NCI-H526 (cell line): ENCODE data around the gene SERPINB8.

ENCODE experiments used
- DNase-seq, 2 experiments: peaks; one replicate each; lab custom pipeline; 2025; lab: John Stamatoyannopoulos, UW

Gene SERPINB8

DNA sequence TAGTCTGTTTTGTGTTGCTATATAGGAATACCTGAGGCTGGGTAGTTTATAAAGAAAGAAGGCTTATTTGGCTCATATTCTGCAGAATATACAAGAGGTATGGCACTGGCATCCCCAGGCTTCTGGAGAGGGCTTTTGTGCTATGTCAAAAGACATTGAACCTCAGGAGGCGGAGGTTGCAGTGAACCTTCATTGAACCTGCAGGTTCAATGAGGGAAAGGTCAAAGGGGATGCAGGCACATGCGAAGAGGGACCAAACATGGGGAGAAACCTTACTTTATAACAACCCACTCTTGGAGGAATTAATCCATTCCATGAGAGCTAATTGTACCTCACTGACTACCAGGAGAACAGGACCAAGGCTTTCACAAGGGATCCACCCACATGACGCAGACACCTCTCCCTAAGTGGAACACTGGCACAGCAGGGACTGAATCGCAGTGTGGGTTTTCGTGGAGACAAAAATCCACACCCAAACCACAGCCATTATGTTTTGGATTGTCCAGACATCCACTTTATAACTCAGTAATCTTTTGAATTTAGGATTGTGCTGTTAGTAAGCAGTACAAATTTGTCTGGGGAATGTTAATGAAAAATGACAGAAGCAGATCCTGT lies 4.1 kb upstream of the SERPINB8 start:
- no peak for DNase-seq

DNA sequence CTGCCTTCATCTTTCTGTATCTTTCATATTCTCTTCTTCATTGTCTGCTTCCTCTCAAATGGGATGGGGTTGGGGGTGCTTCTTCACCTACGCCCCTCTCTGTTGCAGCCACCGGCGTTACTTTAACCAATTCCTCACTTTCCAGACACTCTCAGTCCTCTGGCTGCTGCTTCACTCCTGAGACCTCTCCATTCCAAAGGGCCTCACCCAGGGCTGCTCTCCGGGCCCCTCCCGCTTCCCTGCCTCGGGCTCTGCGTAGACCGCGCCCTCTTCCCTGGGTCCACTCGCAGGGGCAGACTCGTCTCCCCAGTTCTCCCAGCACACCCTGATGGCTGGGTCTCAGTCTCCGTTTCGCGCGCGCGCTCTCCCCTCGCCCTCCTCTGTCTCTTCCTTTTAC lies 926 bp downstream of the SERPINB8 start:
- DNase-seq: no peak

DNA sequence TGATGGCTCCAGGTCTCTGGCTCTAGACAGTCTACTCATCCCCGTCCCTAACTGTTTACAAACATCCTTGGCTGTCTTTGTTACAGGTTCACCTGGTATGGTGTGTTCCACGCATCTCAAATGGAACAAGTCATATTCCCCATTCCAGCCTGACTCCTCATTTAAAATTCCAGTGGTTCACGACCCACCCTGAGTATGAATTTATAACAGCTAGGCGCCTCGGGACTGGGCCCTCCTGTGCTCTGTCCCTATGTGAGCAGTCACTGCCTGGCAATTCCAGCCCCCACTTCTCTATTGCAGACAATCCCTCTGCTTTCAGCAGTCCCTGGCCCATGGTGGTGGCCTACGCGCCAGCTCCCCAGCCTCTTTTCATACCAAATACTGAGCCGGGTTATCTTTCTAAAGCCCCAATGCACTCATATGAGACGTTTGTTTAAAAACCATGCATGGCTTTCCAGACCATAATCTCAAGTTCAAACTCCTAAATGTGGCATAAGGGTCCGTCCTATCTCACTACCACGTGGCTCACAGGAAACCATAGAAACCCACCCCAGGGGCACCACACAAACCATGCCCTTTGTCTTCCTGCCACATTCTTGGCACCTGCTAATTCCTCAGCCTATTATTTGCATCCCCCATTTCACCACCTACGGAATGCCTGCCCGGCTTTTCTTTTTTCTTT lies 1.6 kb downstream of the SERPINB8 start:
- no peak for DNase-seq

DNA sequence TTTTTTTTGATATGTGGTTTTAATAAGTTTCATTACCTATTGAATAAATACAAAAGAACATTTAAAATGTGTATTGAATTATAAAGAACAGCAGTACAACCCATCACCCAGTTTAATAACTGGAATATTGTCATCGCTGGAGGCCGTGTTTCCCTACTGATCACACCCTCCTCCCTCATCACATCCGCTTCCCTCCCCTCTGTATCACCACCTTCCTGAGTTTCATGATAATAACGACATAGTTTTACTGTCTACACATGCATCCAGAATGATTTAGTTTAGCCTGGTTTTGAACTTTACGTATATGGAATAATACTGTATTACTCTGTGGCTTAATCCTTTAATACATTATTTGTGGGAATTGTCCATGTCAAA lies 2.1 kb downstream of the SERPINB8 start:
- DNase-seq: no peak

DNA sequence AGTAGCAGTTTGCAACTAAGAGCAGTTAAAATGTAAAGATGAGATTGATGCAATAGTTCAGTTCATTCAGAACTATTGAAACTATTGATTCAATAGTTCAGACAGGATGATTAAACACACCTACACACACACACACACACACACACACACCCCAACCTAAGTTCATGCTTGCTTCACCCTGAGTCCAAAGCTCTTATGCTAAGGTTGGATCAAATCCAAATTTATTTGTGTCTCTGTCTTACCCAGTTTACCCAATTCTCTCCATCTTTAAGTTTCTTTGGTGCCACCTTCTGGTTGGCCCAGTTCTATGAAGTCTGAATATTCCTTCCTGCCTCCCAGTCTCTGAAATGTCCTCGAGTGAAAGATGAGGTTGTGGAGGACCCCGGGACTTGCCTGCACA lies 5.1 kb downstream of the SERPINB8 start:
- no peak for DNase-seq

DNA sequence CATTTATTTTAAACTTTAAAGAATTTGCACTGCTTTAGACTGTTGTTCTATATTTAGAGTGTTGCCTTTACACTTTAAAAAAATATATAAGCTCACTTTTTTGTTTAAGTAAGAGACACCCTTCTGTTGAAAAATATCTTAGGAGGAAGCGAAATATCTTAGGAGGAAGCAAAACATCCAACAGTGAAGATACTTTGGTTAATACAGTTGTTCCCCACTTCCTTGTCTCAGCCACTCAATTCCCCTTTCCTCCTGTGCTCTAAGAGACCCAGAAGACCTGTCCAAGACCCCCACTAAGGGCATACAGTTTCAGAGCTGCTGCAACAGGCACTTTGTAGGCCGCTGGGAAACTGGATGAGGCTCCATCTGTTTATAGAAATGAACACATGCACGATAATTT lies 5.7 kb downstream of the SERPINB8 start:
- no peak for DNase-seq

DNA sequence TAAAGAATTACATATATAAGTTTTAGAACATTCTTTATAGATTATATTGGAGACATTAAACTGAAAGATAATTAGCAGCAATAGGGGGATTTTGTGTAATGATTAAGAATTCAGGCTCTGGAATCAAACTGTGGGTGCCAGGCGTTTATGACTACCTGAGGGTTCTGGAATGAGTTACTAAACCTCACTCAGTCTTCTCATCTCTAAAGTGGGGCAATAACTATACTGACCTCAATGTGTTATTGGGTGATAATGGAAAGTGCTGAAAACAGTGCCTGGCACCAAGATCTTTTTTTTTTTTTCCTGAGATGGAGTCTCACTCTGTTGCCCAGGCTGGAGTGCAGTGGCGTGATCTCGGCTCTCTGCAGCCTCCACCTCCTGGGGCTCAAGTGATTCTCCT lies 7.2 kb downstream of the SERPINB8 start:
- DNase-seq: no peak

DNA sequence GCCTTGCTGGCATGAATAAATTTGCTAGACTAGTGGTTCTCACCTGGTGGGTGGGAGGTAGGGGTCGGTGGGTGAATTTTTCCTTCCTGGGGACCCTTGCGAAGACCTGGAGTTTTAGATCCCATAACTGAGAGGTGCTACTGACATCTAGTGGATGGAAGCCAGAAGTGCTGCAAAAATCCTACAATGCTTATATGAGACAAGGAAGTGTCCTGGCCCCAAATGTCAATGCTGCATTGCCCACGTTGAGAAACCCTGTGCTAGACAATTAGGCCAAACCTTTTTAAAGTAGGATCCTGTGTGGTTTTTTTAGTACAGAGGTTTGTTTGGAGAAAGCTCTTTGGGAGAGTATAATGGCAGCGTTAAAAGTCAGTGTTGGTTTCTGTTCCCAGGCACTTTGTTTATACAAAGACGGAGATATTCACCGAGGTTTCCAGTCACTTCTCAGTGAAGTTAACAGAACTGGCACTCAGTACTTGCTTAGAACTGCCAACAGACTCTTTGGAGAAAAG lies 9.6 kb downstream of the SERPINB8 start:
- DNase-seq: peak in 1 of 2 experiments; percentile 53

DNA sequence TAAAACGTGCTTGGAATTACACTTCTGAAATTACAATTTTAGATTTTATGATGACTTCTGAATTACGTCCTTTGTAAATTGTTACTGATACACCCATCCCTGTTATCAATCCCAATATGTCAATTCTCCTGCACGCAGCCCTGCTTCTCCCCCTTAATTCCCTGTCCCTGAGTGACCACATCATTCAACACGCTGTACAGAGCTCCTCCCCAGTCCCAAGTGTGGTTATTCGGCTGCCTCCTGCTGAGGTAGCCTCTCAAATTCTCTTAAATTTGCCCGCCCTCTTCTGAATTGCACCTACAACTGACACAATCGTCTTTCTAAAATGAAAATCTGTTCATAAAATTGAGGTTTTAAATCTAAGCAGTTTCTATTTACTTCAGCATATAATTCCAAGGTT lies 10.1 kb downstream of the SERPINB8 start:
- no peak for DNase-seq

DNA sequence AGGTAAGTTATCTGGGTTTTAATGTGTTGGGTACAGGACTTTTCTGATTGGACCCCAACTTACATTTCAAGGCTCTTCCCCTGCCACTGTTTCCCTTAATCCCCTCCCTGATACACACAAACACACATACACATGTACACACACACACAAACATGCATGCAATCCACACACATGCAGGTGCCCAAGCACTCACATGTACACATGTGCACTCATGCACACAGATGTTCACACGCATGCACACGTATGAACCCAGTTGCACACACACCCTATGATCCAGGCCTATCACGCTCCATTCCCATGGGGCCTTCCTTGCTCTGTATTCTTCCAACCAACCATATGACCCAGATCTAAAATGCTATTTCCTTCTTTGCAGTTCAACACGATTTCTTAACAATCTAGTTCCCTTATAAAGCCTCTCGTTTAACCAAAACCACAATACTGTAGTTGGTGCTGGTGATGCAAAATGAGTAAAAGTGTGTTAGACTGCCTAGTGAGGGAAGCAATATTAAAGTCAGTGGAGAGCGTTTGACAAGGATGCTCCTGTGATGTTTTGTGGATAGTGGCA lies 11.1 kb downstream of the SERPINB8 start:
- no peak for DNase-seq

DNA sequence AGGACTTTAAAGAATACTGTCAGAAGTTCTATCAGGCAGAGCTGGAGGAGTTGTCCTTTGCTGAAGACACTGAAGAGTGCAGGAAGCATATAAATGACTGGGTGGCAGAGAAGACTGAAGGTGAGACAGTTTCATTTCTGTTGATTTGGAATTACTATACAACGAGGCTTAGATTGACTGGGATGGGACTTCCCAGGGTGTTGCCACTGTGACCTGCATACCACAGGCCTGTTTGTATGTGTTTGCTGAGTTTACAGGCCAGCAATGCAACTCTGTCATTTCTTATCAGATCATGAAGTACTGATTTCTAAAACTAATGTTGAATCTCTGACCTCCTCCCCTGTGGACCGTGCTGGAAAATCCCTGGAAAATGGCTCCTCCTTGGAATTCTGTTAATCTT lies 11.8 kb downstream of the SERPINB8 start:
- DNase-seq: no peak

DNA sequence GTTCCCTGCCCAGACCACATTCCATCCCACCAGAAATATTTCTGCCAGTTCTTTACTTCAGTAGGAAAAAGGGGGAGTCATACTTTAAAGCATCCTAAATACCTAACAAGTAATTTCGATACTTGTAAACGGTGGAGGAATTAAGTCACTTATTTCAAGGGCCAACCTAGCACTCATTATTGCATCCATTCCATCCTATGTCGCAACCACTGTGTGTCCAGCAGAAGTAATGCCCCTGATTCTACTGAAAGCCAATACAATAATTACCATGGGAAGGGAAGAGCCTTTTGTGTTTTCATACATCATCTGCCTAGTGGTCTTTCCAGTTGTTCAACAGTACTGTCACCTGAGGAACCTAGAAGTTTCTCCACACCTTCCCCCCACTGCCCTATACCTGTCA lies 12.5 kb downstream of the SERPINB8 start:
- DNase-seq: no peak

DNA sequence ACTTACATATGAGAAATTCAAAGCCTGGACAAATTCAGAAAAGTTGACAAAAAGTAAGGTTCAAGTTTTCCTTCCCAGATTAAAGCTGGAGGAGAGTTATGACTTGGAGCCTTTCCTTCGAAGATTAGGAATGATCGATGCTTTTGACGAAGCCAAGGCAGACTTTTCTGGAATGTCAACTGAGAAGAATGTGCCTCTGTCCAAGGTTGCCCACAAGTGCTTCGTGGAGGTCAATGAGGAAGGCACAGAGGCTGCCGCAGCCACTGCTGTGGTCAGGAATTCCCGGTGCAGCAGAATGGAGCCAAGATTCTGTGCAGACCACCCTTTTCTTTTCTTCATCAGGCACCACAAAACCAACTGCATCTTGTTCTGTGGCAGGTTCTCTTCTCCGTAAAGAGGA lies 17.0 kb downstream of the SERPINB8 start:
- no peak for DNase-seq

DNA sequence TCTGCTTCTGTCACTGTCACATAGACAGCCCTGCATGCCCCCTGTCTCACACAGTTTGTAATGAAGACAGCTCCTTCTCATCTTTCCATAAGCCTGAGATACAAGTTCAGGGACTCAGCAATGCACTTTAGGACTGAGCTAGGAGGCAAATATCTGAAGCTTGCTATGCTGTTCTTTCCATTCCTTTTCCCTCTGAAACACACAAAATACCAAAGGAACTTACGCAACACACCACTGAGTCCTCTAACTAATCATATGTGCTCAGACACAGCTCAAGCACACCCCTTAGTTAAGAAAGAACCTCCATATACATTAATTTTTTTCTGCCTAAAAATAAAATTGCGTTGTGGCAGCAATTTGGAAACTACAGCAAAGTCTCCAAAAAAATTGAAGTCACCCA lies 17.9 kb downstream of the SERPINB8 start:
- DNase-seq: no peak

DNA sequence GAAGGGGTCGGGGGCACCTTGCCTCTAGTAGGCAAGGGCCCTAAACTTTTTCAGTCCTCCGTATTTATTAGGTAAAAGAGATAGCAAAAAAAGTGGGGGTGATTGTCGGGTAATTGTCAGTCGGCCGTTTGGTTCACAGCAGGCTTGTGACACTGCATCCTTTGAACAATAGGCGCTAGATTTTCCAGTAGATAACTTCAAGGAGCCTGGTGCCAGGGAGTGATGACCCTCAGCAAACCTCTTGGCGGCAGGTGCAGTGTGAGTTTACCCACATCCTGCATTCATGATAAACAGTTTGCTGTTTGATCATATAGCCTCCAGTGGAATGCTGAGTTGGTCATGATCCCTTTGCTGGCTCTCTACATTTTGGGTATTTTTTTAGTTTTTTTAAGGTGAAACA lies 22.9 kb downstream of the SERPINB8 start:
- DNase-seq: no peak

DNA sequence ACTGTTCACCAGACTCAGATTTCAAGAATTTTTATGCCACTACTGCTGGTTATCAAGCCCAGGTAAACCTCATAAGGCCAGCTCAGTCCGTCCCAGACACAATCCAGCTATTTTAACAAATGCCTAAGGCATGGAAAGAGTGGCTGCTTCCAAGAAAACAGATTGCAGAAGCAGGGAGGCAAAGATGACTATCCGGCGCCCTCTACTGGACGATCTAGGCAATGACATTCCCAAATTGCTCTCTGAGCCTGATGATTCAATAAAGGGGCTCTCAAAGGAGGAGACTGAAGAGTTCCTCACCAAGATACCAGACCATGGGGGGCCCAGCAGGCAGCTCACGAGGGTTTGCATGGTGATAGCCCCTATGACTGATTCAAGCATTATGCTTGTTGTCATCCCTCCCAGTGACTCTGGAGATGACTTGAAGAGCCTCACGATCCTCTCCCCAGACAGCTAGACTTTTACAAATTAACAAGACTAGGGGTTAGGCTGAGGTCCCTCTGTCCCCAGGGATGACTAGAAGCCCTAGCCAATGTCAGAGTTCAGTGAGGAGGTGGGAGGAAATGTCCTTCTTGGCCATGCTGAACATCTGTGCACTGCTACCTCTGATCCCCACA lies 25.0 kb downstream of the SERPINB8 start:
- peak in 1 of 2 experiments; percentile 36 for DNase-seq

DNA sequence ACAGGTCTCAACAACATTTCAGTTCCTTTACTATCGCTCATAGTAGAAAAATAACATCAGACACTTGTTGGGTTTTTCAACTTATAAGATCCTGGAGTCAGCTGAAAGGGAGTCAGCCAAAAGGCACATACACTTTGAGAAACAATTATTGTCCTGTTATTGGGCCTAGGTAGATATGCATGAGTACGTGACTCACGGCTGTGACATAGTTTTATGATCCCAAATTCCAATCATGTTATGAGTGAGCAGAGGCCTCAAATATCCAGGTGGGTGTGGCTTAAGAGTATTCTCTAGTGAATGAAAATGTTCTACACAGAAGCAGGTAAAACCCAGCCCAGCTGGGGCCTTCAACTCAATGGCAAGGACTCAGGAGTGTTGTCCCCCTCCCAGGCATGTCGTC lies 27.2 kb downstream of the SERPINB8 start:
- no peak for DNase-seq

DNA sequence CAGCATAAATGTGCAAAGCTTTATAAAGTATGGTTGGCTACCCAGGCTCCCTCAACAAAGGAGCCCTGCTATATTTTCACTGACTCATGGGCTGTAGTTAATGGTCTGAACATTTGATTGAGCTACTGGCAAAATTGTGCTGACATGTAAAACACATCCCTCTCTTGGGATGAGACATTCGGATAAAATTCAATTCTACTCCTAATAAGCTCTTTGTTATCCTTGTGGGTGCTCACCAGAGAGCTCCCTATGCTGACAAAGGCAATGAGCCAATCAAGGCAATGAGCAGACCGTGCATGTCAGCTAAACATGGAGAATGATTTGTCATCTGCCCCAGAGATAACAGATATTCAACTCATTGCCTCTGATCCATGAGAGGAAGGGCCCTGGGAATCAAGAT lies 27.7 kb downstream of the SERPINB8 start:
- DNase-seq: no peak

DNA sequence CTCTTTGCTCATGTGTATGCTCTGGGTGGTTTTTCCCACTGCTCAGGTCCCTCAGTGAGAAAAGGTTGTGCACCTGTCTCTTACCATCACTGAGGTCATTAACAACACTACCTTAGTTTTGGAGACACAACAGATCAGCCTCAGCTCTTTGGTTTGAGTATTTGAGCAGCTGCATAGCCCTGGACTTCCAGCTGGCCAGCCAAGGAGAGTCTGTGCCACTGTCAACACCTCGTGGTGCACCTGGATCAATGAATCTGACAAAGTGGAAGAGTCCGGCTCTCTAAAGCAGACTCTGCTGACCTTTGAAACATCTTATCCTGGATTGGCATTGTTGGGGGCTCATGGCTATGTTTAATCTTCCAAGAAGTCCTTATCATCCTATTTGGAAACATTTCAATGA lies 30.0 kb downstream of the SERPINB8 start:
- no peak for DNase-seq

DNA sequence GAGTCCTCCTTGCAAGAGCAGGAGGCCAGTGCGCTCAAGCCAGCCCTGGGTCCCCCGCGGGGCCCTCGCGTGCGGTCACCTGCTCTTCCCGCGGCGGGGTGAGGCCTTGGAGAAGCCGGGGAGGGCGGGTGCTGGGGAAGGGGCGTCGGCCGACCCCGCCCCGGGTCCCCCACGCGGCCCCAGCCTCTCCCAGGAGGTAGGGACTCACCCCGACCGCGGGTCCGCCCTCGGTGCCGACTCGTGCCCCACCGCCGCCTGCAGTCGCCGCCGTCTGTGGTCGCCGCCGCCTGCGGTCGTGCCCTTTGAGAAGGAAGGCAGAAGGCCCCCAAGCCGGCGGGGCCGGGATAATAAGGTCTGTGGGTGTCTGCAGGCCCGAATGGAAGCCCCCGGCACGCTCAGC lies 32.7 kb downstream of the SERPINB8 start:
- no peak for DNase-seq

DNA sequence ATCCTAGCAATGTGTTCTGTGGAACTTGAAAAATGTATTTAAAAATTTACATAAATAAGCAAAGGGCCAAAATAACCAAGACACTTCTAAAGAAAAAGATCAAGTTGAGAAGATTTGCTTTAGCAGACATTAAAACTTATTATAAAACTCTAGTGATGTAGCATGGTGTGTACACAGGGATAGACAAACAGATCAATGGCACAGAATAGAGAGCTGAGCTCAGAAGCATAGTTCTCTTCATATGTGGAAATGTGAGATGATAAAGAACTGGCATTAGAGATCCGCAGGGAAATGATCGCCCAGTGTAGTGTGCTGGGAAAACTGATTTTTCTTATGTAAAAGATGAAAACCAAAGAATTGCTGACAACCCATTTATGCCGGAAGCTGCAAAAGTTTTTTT lies 39.4 kb downstream of the SERPINB8 start:
- DNase-seq: no peak

DNA sequence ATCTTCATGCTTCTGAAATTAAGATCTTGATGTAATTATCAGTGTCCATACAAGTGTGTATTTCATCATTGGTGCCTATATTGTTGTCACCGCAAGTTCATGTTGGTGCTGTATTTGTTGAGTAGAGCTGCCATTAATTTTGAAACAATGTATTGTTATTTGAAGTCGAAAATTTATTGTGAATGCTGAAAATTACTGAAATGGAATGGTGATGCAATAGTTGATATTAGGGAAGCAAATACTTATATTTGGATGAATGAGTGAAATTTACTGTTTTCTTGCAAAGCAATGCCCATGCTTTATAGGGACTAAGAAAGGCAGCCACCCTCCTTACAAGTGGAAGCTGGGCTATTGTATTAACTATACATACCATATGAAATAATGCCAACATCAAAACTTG lies 41.6 kb downstream of the SERPINB8 start:
- no peak for DNase-seq

DNA sequence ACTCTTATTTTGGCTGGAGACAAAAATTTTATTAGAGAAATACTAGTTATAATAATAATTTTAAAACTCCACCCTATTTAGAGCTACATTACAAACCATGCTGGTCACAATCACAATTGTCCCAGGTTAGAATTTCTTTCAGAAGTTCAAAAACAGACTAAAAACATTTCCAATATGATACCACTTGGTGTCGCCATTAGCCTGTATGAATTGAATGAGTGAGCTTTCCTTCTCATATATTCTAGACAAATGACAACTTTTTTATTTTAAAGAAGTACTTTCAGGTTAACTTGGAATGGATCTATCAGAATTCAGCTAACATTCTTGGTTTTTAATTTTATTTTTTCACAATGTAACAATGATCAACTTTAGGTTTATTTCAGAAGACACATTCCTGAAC lies 48.0 kb downstream of the SERPINB8 start:
- peak in 1 of 2 experiments; percentile 31 for DNase-seq
